GM21825 (cell line): ENCODE results near the gene CRYBA2.

Experiments used
- ATAC-seq: cut with Tn5 transposase; IDR thresholded peaks from one replicate; pipeline ENCODE4 v1.9.1; 2021; ENCODE audit warnings: mild to moderate bottlenecking, moderate library complexity; ENCODE audit not compliant: unreplicated experiment

CRYBA2 gene

GRCh38 chr2:218983263-218983933, 9.8 kb downstream of the CRYBA2 start:
- no peak for ATAC-seq

GRCh38 chr2:218982586-218983262, 10.5 kb downstream of the CRYBA2 start:
- no peak for ATAC-seq

DNA sequence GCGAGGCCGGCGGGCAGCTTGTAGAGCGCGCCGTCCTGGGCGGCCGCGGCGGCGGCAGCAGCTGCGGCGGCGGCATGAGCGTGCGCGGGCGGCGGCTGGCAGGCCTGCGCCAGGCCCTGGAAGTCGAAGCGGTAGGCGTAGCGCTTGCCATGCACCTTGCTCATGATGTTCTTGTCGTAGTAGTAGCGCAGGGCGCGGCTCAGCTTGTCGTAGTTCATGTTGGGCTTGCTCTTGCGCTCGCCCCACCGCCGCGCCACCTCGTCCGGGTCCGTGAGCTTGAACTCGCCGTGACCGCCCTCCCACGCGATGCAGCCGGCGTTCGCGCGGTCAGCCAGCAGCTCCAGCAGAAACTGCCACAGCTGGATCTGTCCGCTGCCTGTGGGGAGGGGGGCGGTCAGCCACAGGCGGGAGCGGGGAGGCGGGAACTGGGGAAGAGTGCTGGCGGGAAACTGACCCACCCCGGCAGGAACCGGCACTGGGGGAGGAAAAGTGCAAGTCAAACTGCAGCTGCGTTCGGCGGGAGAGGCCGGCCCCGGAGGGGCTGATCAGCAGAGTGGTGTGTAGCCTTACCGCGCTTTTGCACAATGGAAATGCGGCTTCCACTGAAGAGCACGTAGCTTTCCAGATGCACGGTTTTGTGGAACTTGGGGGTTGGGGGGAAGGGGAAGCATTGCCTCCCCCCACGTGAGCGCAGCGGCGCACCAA, 11.2 kb downstream of the CRYBA2 start:
- no peak for ATAC-seq

- ATAC-seq = no peak
These were observed 11.8 kb downstream of the CRYBA2 start for GRCh38 chr2:218981390-218981880.

DNA sequence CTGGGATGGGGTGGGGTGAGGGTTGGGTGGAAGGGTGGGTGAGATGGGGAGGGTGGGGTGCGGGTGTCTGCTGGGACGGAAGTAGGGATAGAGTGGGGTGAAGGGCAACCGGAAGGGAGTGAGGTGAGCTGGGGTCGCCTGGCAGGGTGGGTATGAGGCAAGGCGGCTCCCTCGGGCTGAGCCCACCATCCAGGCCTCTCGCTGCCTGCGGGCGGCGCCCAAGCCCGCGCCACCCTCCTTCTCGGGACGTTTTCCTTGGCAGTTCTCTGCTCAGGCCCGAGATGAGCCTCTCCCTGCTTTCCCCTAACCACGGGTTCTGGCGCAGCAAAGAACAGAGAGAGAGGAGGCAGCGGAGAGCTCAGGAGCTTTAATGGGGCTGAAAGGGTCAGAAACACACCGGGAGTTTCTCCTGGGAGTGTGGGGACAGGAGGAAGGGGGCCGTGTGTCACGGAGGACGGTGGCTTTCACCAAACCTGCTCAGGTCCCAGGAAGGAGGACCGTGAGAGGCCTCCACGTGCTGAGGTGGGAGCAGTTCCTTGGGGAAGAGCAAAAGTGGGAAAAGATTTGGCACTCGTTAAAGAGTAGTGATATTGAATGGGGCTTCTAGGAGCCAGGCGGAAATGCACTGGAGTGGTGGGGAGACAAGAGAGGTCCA, 12.4 kb downstream of the CRYBA2 start:
- no peak for ATAC-seq

DNA sequence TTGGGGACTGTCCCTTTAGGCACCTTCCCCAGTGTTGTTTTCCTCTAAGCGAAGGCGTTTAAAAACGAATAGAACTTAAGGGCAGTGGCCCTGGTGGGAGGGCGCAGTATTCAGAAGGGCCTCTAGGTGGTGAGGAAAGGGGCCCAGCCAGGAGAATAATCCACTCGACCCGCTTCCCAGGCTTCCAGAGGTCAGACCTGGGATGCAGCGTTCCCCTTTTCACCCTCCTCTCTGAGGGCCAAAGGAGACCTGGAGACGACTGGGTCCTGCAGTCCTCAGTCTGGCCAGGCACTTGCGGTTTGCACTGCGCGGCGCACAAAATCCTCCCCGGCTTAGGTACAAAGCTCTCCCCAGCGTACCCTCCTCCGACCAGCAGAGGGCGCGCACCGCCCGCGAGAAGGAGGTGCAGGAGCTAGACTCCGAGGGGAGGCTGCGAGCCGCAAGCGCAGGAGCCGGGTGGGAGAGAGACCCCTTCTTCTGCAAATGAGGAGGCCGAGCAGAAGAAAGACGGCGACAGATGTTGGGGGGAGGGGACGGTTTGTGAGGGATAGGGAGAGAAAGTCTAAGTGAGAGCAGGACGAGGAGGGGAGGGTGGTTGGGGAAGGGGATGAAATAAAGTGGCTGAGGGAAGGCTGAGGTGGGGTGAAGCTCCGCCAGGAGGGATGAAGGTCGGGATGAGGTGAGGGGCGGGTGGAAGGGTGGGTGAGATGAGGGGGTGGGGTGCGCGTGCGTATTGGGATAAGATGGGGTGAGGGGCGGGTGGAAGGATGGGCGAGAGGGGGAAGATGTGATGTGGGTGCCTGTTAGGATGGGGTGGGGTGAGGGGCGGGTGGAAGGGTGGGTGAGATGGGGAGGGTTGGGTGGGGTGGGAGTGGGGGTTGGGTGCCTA, 13.1 kb downstream of the CRYBA2 start:
- ATAC-seq = peak; percentile 78

DNA sequence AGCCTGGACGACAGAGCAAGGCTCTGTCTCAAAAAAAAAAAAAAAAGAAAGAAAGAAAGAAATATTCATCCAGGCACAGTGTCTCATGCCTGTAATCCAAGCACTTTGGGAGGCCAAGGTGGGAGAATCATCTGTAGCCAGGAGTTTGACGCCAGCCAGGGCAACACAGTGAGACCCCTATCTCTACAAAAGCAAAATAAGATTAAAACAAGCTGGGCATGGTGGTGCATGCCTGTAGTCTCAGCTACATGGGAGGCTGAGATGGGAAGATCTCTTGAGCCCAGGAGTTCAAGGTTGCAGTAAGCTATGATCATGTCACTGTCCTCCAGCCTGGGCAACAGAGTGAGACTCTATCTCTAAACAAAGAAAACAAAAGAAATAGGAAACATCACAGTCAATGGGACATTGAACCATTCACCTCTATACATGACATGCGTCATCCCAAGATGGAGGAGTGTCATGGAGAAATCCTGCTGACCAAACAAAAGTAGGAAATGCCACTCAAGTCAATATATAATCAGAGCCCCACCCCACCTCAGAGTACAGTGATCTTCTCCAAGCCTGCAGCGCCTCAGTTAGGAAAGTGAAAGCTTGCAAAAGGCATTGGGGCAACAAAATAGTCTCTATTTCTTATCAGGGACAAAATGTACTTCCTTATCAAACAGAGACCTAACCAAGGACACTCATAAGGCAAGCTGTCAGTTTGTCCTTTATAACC, 18.0 kb downstream of the CRYBA2 start:
- no peak for ATAC-seq

DNA sequence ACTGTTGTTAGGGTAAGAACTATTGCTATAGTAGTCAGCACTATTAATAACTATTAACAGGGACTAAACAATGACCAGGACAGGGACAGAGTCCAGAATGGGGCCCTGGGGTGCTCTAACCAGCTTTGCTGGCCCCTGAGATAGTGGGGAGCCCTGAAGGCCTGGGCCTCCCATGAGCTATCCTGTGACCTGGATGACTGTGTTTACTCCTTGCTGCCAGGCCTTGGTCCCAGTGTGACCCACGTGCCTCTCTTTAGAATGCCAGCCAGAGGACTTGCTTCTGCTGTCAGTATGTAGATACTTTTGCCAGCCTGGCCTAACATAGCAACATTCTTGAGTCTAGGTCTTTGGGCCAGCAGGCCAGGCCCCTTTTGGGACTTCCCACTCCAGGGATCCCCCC, 22.3 kb downstream of the CRYBA2 start:
- ATAC-seq = no peak

GRCh38 chr2:218964041-218964771, 29.0 kb downstream of the CRYBA2 start:
- no peak for ATAC-seq

- no peak for ATAC-seq
These were observed 29.6 kb downstream of the CRYBA2 start for GRCh38 chr2:218963601-218964000.

DNA sequence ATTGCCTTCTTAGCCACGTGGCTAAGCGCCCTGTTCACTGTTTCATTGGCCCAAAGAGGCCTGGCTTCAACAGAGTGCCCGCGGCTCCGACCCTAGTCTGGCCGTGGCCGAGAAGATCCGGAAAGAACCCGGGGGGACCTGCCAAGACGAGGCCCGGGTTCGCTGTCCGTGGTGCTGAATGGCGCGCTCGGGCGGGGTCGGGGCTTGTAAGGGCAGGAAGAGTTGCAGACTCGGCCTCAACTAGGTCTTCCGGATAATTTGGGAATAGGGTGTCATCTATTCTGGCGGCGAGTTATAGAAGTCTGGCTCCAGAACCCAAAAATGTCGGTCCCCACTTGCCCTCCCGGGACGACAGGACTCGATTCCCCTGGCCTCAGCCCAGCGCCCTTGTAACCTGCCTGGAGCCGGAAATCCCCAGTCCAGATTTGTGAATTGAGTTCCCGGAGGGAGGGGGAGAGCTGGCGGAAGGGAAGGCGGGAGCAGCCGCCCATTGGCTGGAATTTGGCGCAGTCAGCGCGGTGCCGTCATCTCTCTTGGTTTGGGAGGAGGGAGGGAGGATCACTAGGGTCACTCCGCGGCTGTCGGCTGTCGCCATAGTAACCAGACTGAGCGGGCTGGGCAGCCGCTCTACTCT, 30.2 kb downstream of the CRYBA2 start:
- ATAC-seq = no peak

DNA sequence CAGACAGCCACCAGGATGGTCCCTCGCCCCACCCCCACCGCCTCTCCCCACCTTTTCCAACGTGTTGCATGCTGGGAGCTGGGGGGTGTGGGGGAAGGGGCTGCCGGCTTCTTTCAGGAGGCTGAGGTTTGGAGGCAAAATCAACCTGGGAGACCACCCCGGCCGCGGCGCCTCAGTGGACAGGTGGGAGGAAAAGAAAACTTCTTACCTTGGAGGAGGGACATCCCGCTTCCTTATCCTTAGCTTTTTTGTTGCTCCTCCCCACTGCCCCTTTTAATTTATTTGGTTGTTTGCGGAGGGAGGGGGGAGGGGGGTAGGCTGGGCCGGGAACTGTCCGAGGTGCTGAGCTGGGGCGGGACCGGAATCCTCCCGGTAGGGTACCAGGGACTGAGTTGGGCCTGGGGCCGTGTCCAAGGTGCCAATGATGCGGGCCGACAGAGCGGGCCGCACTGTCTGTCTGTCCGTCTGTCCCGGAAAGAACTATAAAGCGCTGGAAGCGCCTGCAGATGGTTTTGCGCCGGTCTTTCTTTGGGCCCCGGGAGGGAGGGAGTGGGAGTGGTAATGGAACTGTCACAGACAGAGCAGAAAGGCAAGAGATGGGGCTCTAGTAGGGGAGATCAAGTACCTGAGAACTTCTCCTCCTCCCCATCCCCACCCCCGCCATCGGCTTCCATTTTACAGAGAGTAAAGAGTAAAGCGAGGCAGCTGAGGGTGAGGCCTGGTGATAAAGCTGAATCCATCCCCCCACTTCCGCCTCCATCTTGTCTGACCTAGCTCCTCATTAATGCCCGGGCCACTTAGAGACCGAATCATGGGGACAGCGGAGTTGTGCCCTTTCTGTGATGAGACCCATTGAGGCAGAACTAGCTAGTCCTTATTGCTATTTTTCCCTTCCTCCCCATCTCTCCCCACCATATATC, 31.3 kb downstream of the CRYBA2 start:
- no peak for ATAC-seq

GRCh38 chr2:218961229-218961628, 32.0 kb downstream of the CRYBA2 start:
- no peak for ATAC-seq

GRCh38 chr2:218960309-218961165, 32.7 kb downstream of the CRYBA2 start:
- ATAC-seq = no peak

GRCh38 chr2:218959761-218960308, 33.4 kb downstream of the CRYBA2 start:
- no peak for ATAC-seq

GRCh38 chr2:218959141-218959731, 34.0 kb downstream of the CRYBA2 start, which contains the start of gene CDK5R2:
Gene CDK5R2, plus strand, starts transcription at chr2:218959666. Its CDS starts 155 bp downstream, at chr2:218959821.
- ATAC-seq = peak; percentile 93
